GM21526 (cell line): ENCODE data around the gene DOCK4.

ENCODE experiments used
- ATAC-seq: cut with Tn5 transposase; IDR thresholded peaks from one replicate; pipeline ENCODE4 v1.9.1; 2021; ENCODE audit warnings: moderate library complexity; ENCODE audit not compliant: unreplicated experiment, low FRiP score

DOCK4 gene

GRCh38 chr7:112195717-112196116 lies 10.5 kb downstream of the DOCK4 start:
- no peak for ATAC-seq

- no peak for ATAC-seq
Measured at GRCh38 chr7:112193915-112194502, 12.2 kb downstream of the DOCK4 start.

- no peak for ATAC-seq
Measured at GRCh38 chr7:112192236-112193154, 13.7 kb downstream of the DOCK4 start.

- no peak for ATAC-seq
Measured at GRCh38 chr7:112190120-112190519, 16.1 kb downstream of the DOCK4 start.

- ATAC-seq = no peak
Measured at GRCh38 chr7:112189691-112190090, 16.5 kb downstream of the DOCK4 start.

- ATAC-seq = no peak
Measured at GRCh38 chr7:112188257-112188656, 17.9 kb downstream of the DOCK4 start.

GRCh38 chr7:112186300-112186699 lies 19.9 kb downstream of the DOCK4 start:
- ATAC-seq = no peak

GRCh38 chr7:112185005-112185834 lies 21.0 kb downstream of the DOCK4 start:
- no peak for ATAC-seq

- ATAC-seq = no peak
Measured at GRCh38 chr7:112184455-112184854, 21.7 kb downstream of the DOCK4 start.

- ATAC-seq = no peak
Measured at GRCh38 chr7:112183266-112183665, 22.9 kb downstream of the DOCK4 start.

GRCh38 chr7:112182749-112183148 lies 23.4 kb downstream of the DOCK4 start:
- ATAC-seq = no peak

GRCh38 chr7:112180223-112180622 lies 26.0 kb downstream of the DOCK4 start:
- ATAC-seq = no peak

- no peak for ATAC-seq
Measured at GRCh38 chr7:112176693-112177415, 29.3 kb downstream of the DOCK4 start.

GRCh38 chr7:112176241-112176640 lies 30.0 kb downstream of the DOCK4 start:
- no peak for ATAC-seq

- no peak for ATAC-seq
Measured at GRCh38 chr7:112174192-112174591, 32.0 kb downstream of the DOCK4 start.

GRCh38 chr7:112173568-112173905 lies 32.7 kb downstream of the DOCK4 start:
- ATAC-seq = no peak

- no peak for ATAC-seq
Measured at GRCh38 chr7:112172870-112173567, 33.2 kb downstream of the DOCK4 start.

GRCh38 chr7:112171673-112172072 lies 34.5 kb downstream of the DOCK4 start:
- no peak for ATAC-seq

GRCh38 chr7:112168915-112169314 lies 37.3 kb downstream of the DOCK4 start:
- ATAC-seq = no peak

- ATAC-seq = no peak
Measured at GRCh38 chr7:112167147-112167546, 39.1 kb downstream of the DOCK4 start.
